Daoy (cell line): ENCODE data around the gene TOR1B. TPM values are rescaled to one million over a fixed set of nuclear protein-coding genes. Genes with fewer than 3 reads are reported as not detected.

ENCODE experiments used
- DNase-seq: peaks from one replicate; pipeline ENCODE4 v3.0.0-alpha.2; 2015; ENCODE audit warnings: low read depth
- total RNA-seq: library from RNA; depleted of rRNA; stranded (reverse); fragments of >200 nt; shearing (Covaris generic); gene quantifications from 2 replicates; pipeline ENCODE4 v1.2.3, GENCODE V29; 2014; rRNA removed

The TOR1B gene
- total RNA-seq, 1 experiment from 2014 or later = 16.2 TPM

GRCh38 chr9:129845373-129845772 lies 42.4 kb downstream of the TOR1B start:
- no peak for DNase-seq

- DNase-seq = no peak
These were observed 45.9 kb downstream of the TOR1B start for GRCh38 chr9:129848712-129849441.

GRCh38 chr9:129849901-129850300 lies 46.9 kb downstream of the TOR1B start:
- DNase-seq = no peak

- no peak for DNase-seq
These were observed 48.0 kb downstream of the TOR1B start for GRCh38 chr9:129850821-129851550.

- DNase-seq = no peak
These were observed 48.8 kb downstream of the TOR1B start for GRCh38 chr9:129851821-129852220.

- no peak for DNase-seq
These were observed 49.6 kb downstream of the TOR1B start for GRCh38 chr9:129852579-129852978.

- no peak for DNase-seq
These were observed 50.6 kb downstream of the TOR1B start for GRCh38 chr9:129853614-129854013.

- DNase-seq = no peak
These were observed 51.7 kb downstream of the TOR1B start for GRCh38 chr9:129854588-129855110.

- DNase-seq = no peak
These were observed 54.2 kb downstream of the TOR1B start for GRCh38 chr9:129857207-129857606.

- DNase-seq = no peak
These were observed 55.4 kb downstream of the TOR1B start for GRCh38 chr9:129858167-129858962.

Other genes with a start within 250 kb of the TOR1B start
- gene C9orf50, start 182.1 kb upstream of the TOR1B start, total RNA-seq = not detected in 2 replicates
- 21.5 and 21.6 TPM in 2 replicates for gene NTMT1, start 177.0 kb upstream of the TOR1B start, total RNA-seq
- 4.4 and 8.0 TPM in 2 replicates for gene ASB6, start 161.0 kb upstream of the TOR1B start, total RNA-seq
- gene PRRX2, start 137.5 kb upstream of the TOR1B start, total RNA-seq = 1.5 and 1.7 TPM in 2 replicates
- 3.9 and 4.5 TPM in 2 replicates for gene PTGES, start 50.1 kb upstream of the TOR1B start, total RNA-seq
- gene TOR1A, start 21.0 kb downstream of the TOR1B start, total RNA-seq = 30.9 and 31.8 TPM in 2 replicates
- gene C9orf78, start 32.1 kb downstream of the TOR1B start, total RNA-seq = 127 and 128 TPM in 2 replicates
- 5.5 and 9.1 TPM in 2 replicates for gene USP20, start 32.3 kb downstream of the TOR1B start, total RNA-seq
- gene FNBP1, start 240.0 kb downstream of the TOR1B start, total RNA-seq = 15.8 and 18.2 TPM in 2 replicates